Thymus (tissue), 11 donors: ENCODE results near the gene RGPD3. TPM values are rescaled to one million over a fixed set of nuclear protein-coding genes. Genes with fewer than 3 reads are reported as not detected.
"Not testable (repeated sequence)": the region's sequence is repeated elsewhere in the genome, so short reads cannot be mapped to it uniquely, and the experiment has no call there.

Experiments
- DNase-seq, 9 donors: peaks; one replicate each; pipeline ENCODE4 v3.0.0-alpha.2; 2013; ENCODE audit warnings: low spot score in 9 of 9, low read depth in 6 of 9, missing footprints in 1 of 9
- H3K27ac ChIP-seq, 2 donors: one replicate each; pipeline ENCODE4 v1.5.1; 2013; ENCODE audit warnings: control low read depth in 1 of 2, low read depth in 1 of 2, low read length in 1 of 2, mild to moderate bottlenecking in 1 of 2, moderate library complexity in 1 of 2
- H3K27me3 ChIP-seq, 2 donors: one replicate each; pipeline ENCODE4 v1.5.1; 2013; ENCODE audit warnings: low read length in 1 of 2; ENCODE audit not compliant: control insufficient read depth in 2 of 2, insufficient read depth in 1 of 2
- H3K36me3 ChIP-seq, 2 donors: one replicate each; pipeline ENCODE4 v1.5.1; 2013; ENCODE audit warnings: low read length in 1 of 2, mild to moderate bottlenecking in 1 of 2, moderate library complexity in 1 of 2; ENCODE audit not compliant: control insufficient read depth in 2 of 2, insufficient read depth in 2 of 2
- H3K4me1 ChIP-seq, 2 donors: one replicate each; pipeline ENCODE4 v1.5.1; 2013; ENCODE audit warnings: low read length in 2 of 2; ENCODE audit not compliant: control insufficient read depth in 2 of 2, insufficient read depth in 2 of 2
- H3K4me3 ChIP-seq, 2 donors: one replicate each; pipeline ENCODE4 v1.5.1; 2013; ENCODE audit warnings: low read length in 2 of 2, control low read depth in 1 of 2, mild to moderate bottlenecking in 1 of 2
- H3K9me3 ChIP-seq, 2 donors: one replicate each; pipeline ENCODE4 v1.5.1; 2013; ENCODE audit warnings: low read length in 1 of 2, mild to moderate bottlenecking in 1 of 2; ENCODE audit not compliant: control insufficient read depth in 2 of 2, insufficient read depth in 1 of 2
- WGBS: extraction: QIAGEN DNeasy Blood & Tissue Kit; methylation state at CpG from one replicate; pipeline ENCODE4 v1.1.7; 2013; 5-methylcytosine and 5-hydroxymethylcytosine counted together
- polyA plus RNA-seq: library from polyadenylated mRNA; stranded (reverse); fragments of 200-250 nt; gene quantifications from one replicate; pipeline ENCODE4 v1.2.3, GENCODE V29; 2013
- total RNA-seq: library from RNA; stranded (reverse); fragments of 120-200 nt; gene quantifications from one replicate; pipeline ENCODE4 v1.2.4, GENCODE V29; 2013
- donor health status: healthy.

The RGPD3 gene
- total and polyA plus RNA-seq, 2 donors = 1.8 to 3.9 TPM

- H3K27ac ChIP-seq, H3K36me3 ChIP-seq, H3K27me3 ChIP-seq, DNase-seq, H3K9me3 ChIP-seq, H3K4me3 ChIP-seq: not testable (repeated sequence)
- H3K4me1 ChIP-seq = peaks cover 3 to 26% of the 10 kb centered on the region in 2 donors
- 85% methylated on average over 6 of the region's 6 CpGs for WGBS
These were observed 41.2 kb upstream of the RGPD3 start for GRCh38 chr2:106509374-106509770.

- not testable (repeated sequence) for H3K36me3 ChIP-seq, H3K27ac ChIP-seq, H3K27me3 ChIP-seq, DNase-seq, H3K4me3 ChIP-seq, H3K9me3 ChIP-seq
- WGBS = 86% methylated on average over 9 of the region's 11 CpGs
- H3K4me1 ChIP-seq = peaks cover 3 to 26% of the 10 kb centered on the region in 2 donors
These were observed 40.6 kb upstream of the RGPD3 start for GRCh38 chr2:106508660-106509373.

- DNase-seq = peak in 1 of 9 donors; percentile 36
- peaks cover 0 to 14% of the 10 kb centered on the region in 2 donors for H3K4me1 ChIP-seq
- 85% methylated on average over 9 of the region's 9 CpGs for WGBS
- H3K9me3 ChIP-seq, H3K4me3 ChIP-seq, H3K27me3 ChIP-seq, H3K36me3 ChIP-seq, H3K27ac ChIP-seq: not testable (repeated sequence)
These were observed 37.9 kb upstream of the RGPD3 start for GRCh38 chr2:106506002-106506687.

GRCh38 chr2:106504787-106505186, 36.6 kb upstream of the RGPD3 start:
- not testable (repeated sequence) for H3K36me3 ChIP-seq, H3K9me3 ChIP-seq, H3K4me1 ChIP-seq, DNase-seq, H3K27me3 ChIP-seq, H3K27ac ChIP-seq, H3K4me3 ChIP-seq
- 98% methylated on average over 4 of the region's 4 CpGs for WGBS

GRCh38 chr2:106504192-106504591, 36.0 kb upstream of the RGPD3 start:
- H3K27ac ChIP-seq, H3K36me3 ChIP-seq, H3K27me3 ChIP-seq, DNase-seq, H3K4me1 ChIP-seq, H3K9me3 ChIP-seq, H3K4me3 ChIP-seq: not testable (repeated sequence)
- WGBS = 95% methylated on average over 7 of the region's 11 CpGs

GRCh38 chr2:106502351-106502750, 34.1 kb upstream of the RGPD3 start:
- DNase-seq, H3K4me3 ChIP-seq, H3K27ac ChIP-seq, H3K27me3 ChIP-seq, H3K9me3 ChIP-seq, H3K4me1 ChIP-seq, H3K36me3 ChIP-seq: not testable (repeated sequence)
- WGBS = 95% methylated on average over 8 of the region's 8 CpGs

GRCh38 chr2:106500350-106500749, 32.1 kb upstream of the RGPD3 start:
- H3K4me3 ChIP-seq, H3K4me1 ChIP-seq, H3K9me3 ChIP-seq, H3K27ac ChIP-seq, DNase-seq, H3K36me3 ChIP-seq, H3K27me3 ChIP-seq: not testable (repeated sequence)
- WGBS = 93% methylated on average over 6 of the region's 7 CpGs

GRCh38 chr2:106498549-106498948, 30.3 kb upstream of the RGPD3 start:
- H3K4me1 ChIP-seq, H3K27me3 ChIP-seq, H3K27ac ChIP-seq, DNase-seq, H3K4me3 ChIP-seq, H3K9me3 ChIP-seq, H3K36me3 ChIP-seq: not testable (repeated sequence)
- WGBS = 94% methylated on average over 1 of the region's 1 CpG

GRCh38 chr2:106492913-106493312, 24.7 kb upstream of the RGPD3 start:
- H3K4me1 ChIP-seq, DNase-seq, H3K36me3 ChIP-seq, H3K27me3 ChIP-seq, H3K4me3 ChIP-seq, H3K9me3 ChIP-seq, H3K27ac ChIP-seq: not testable (repeated sequence)
- WGBS = 85% methylated on average over 6 of the region's 6 CpGs
